GM21576 (cell line): ENCODE results near the gene PRKX.
"Not testable (repeated sequence)": the region's sequence is repeated elsewhere in the genome, so short reads cannot be mapped to it uniquely, and the experiment has no call there.

Experiments used
- ATAC-seq: cut with Tn5 transposase; IDR thresholded peaks from one replicate; pipeline ENCODE4 v1.9.1; 2021; ENCODE audit warnings: mild to moderate bottlenecking, moderate library complexity; ENCODE audit not compliant: unreplicated experiment

The PRKX gene

DNA sequence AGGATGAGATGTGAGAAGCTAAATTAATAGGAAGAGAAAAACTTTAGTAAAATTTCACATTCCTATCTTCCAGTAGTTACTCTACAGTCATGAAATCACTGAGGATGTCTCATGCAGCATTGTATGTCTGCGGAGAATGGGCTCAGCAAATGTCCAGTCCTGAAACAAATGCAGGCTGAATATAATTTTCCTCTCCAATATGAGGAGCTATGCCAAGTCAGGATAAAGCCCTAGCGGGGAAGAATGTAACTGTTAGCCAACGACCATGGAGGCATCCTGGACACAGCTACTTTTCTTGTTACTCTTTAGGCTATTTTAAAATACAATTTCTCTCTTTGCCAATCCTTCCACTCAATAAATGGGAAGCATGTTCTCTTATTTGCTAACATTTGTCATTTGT lies 127.7 kb downstream of the PRKX start:
- ATAC-seq: no peak

DNA sequence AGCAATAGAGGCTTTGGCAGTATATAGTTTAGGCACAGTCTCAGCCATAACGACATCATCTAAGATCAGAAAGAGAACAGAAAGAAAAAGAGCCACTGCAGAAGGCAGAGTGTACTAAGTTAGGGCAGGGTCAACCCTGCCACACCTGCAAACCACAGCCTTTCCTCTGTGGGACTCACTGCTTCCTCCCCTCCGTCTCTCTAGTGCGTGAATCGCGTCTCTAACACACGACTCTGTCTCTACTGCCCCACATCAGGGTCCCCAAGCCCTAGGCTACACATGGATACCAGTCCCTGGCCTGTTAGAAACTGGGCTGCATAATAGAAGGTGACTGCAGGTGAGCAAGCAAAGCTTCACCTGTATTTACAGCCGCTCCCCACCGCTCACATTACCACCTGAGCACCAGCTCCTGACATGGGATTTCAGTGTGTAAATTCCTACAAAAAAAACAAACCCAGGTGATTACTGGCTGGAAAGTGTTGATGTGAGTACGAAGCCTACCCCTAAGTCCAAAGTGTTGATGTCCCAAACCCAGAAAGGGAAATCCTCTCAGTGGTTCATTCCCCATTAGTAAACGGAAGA lies 128.9 kb downstream of the PRKX start:
- ATAC-seq: no peak

DNA sequence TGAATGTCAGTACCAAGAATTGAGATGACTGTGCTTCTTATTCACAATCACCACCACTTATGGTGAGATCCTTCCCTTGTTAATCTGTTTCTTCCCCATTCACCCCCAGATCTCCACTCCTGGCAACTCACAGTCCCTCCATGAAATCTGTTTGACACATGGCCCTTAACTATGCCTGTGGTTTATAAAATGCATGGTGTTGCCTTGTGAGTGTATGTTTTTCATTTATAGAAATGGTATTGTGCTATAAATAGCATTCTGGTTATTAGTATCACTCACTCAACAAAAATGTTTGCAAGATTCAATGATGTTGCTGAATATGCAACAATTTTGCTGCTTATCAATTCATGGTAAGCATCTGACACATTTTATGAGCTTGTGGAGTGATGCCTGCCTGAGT lies 131.0 kb downstream of the PRKX start:
- ATAC-seq: no peak

DNA sequence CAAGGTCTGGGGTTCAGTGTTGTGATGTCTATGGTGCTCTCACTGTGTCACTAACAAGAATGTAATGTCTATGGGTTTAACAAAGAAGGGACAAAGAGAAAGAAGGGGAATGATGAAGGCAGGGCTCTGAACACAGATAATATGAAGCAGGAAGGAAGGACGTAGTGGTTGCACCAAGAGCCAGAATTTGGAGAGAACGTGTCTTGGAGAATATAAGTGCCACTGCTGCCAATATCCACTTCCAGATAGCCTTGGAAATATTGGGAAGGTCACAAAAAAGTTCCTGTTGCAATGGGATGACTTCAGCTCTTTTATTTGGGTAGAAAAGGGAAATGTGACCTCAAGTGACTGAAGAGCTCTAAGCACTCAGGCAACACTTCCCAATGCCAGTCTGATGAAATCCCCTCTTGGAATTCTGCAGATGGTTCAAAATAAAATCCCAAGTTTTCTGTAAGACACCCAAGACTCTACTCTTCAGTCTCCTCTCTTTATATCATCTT lies 131.8 kb downstream of the PRKX start:
- no peak for ATAC-seq

DNA sequence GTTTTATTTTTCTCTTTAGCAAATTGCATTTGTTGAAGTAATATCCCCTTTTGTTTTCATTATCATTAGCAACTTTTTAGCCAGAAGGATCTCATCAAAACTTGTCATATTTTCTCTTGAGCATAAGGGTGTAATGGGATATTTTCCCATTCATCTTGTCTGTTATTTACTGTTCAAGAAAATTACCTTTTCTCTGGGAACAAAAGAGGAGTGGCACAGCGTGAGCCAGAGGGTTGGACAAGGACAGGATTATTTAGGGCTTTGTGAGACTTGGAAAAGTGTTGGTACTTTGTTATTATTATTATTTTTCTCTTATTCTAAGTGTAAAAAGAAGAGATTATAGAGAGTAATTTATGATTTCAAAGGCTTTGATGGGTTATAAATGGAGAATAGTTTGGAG lies 135.9 kb downstream of the PRKX start:
- ATAC-seq: no peak

DNA sequence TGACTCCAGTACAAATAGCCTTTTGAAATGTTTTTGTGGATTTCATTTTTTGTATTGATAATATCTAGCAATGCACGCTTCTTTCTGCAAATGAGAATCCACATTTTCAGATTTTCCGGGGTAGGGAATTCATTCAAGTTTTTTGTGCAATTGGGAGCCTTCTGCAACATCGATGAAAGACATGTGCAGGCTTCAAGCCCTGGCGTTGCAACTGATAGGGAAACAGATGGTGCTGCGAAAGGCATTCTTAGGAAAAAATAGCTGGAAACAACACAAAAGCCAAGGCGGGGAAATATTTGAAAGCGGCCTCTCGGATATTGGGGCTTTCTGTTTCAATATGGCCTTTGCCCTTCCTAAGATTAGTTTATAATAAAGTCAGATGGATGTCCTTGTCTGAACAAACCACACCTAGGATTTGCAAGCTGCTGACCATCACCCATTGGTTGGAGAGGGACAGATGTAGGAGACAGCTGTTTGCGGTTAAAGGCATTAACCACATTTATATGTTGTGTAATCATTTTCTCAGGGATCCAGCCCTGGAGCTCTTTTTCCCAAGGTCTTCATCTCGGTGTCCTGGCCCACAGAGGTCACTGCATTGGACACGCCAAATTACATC lies 136.5 kb downstream of the PRKX start:
- no peak for ATAC-seq

DNA sequence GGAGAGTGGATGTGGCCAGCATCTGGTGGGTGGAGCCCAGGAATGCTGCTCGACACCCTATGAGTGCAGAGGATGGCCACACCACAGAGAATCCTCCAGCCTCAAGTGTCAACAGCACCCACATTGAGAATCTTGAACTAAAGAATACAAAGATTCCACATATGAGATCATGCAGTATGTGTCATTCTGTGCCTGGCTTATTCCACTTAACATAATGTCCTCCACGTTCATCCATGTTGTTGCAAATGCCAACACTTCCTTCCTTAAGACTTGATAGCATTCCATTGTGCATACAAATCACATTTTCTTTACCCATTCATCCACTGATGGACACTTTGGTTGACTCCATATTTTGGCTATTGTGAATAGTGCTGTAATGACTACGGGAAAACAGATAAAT lies 145.8 kb downstream of the PRKX start:
- ATAC-seq: no peak

DNA sequence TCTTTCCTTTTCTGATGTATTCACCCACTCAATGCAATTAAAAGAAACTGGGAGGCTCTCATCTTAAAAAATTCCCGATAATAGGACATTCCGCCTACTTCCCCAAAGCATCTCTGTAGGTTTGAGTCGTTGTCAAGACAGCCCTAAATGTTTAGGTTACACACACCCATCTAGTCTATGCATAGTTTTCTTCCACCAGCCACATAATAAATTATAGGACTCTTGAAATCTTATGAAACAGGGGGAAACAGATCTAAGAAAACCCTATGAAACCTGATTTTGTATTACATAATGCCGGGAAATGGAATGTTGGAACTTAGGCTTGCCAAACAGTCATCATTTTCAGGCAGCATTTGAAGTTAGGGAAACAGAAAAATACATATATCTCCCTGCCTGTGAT lies 150.0 kb downstream of the PRKX start:
- no peak for ATAC-seq

DNA sequence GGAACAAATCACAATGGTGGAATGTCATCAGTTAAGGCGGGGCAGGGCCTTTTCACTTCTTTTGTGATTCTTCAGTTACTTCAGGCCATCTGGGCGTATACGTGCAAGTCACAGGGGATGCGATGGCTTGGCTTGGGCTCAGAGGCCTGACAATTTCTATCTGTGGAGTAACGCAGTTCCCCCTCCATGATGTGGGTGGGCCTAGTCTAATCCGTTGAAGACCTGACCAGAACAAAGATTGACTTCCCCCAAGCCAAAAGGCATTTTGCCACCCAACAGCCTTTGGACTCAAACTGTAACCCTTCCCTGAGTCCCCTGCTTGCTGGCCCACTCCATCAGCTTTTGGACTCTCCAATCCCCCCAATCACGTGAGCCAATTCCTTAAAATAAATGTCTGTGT lies 153.4 kb downstream of the PRKX start:
- ATAC-seq: not testable (repeated sequence)
